NT2/D1 (cell line): Measurements from ENCODE around the gene ST8SIA5.

Experiments used
- SUZ12 ChIP-seq: IDR thresholded peaks from 2 replicates; pipeline ENCODE4 v1.6.1; 2011; ENCODE audit not compliant: insufficient read length, insufficient read depth; ENCODE audit errors: extremely low read depth
- YY1 ChIP-seq: IDR thresholded peaks from 2 replicates; pipeline ENCODE4 v1.6.1; 2011; ENCODE audit not compliant: insufficient read length, insufficient read depth
- ZNF274 ChIP-seq: IDR thresholded peaks from 2 replicates; pipeline ENCODE4 v1.6.1; 2011; ENCODE audit warnings: mild to moderate bottlenecking, low read depth, low read length

GRCh38 chr18:46738491-46738890 is 18.4 kb downstream of the ST8SIA5 start:
- TF ChIP-seq ZNF274, result no peak
- no peak for TF ChIP-seq YY1
- TF ChIP-seq SUZ12, result no peak
